ENCODE data around the gene PRKN. TPM values are rescaled to one million over a fixed set of nuclear protein-coding genes. Genes with fewer than 3 reads are reported as not detected.

The PRKN gene
- total and polyA plus RNA-seq, 2 experiments from 2014 or later: 2.3 to 3.9 TPM

DNA sequence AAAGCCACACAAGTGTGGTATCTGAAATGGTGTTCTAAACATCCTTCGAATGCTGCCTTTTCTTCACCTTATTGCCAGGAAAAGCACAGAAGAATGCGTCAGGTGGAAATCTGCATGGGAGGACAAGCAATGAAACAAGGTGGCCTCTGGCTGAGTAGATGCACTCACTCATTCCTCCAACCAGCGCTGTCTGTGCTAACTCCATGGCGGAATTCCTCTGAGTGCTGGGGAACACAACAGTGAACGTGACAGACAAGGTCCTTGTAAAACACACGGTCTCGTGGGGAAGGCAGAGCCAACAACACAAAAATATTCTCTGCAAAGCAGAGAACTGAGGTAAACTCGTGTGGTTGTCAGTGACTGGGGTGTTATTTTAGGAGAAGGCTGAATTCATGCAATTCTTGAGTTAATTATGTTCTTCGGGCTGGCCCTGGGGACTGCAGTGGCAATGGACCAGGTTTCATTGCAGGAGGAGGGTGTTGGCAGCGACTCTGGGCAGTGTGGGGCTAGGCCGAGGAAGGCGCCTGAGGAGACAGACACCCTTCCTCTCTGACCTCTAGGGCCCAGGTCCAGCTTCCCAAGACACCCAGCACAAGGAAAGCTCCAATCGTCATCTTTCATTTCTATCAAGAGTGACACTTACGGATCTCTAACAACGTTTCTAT lies 339.7 kb downstream of the PRKN start:
- no peak for DNase-seq (ENCODE audit: low spot score)
- Histone ChIP-seq H3K4me3 (no peak overlapping the region), H3K36me3 (replicated peaks; ENCODE audit: insufficient read depth, low read depth) (no peaks in the 10 kb centered on the region), H3K9me2 (replicated peaks; ENCODE audit: insufficient read depth) (no peaks in the 10 kb centered on the region), H3K4me1 (ENCODE audit: insufficient read depth) (no peaks in the 10 kb centered on the region), H3K4me2 (no peak overlapping the region), H3K9me3 (ENCODE audit: low read depth) (no peaks in the 10 kb centered on the region), H4K20me1 (ENCODE audit: insufficient read depth, poor library complexity, severe bottlenecking) (no peaks in the 10 kb centered on the region), H2AFZ (no peak overlapping the region), H3K79me2 (no peaks in the 10 kb centered on the region), H3K27me3 (no peaks in the 10 kb centered on the region), H3K27ac (no peak overlapping the region)
- 88% methylated on average over 15 of the region's 15 CpGs for WGBS (ENCODE audit: low lambda C conversion rate, missing lambda C conversion rate)
- TF ChIP-seq CTCF (IDR thresholded peaks at IDR 0.05; ENCODE audit: poor library complexity): no peak
- TF ChIP-seq EZH2 (IDR thresholded peaks at IDR 0.05; ENCODE audit: borderline replicate concordance): no peak
- no peak for TF ChIP-seq EZH2phosphoT487 (IDR thresholded peaks at IDR 0.05; ENCODE audit: low read depth, severe bottlenecking, unreplicated experiment)

- Histone ChIP-seq H3K79me2 (no peaks in the 10 kb centered on the region), H3K27me3 (no peaks in the 10 kb centered on the region), H3K4me1 (ENCODE audit: insufficient read depth) (no peaks in the 10 kb centered on the region), H3K4me2 (no peak overlapping the region), H2AFZ (no peak overlapping the region), H4K20me1 (ENCODE audit: insufficient read depth, poor library complexity, severe bottlenecking) (no peaks in the 10 kb centered on the region), H3K36me3 (replicated peaks; ENCODE audit: insufficient read depth, low read depth) (no peaks in the 10 kb centered on the region), H3K9me3 (ENCODE audit: low read depth) (no peaks in the 10 kb centered on the region), H3K27ac (no peak overlapping the region), H3K4me3 (no peak overlapping the region), H3K9me2 (replicated peaks; ENCODE audit: insufficient read depth) (no peaks in the 10 kb centered on the region)
- DNase-seq (ENCODE audit: low spot score): no peak
- WGBS (ENCODE audit: low lambda C conversion rate, missing lambda C conversion rate): 88% methylated on average over 4 of the region's 4 CpGs
- TF ChIP-seq CTCF (IDR thresholded peaks at IDR 0.05; ENCODE audit: poor library complexity): no peak
- TF ChIP-seq EZH2phosphoT487 (IDR thresholded peaks at IDR 0.05; ENCODE audit: low read depth, severe bottlenecking, unreplicated experiment): no peak
- no peak for TF ChIP-seq EZH2 (IDR thresholded peaks at IDR 0.05; ENCODE audit: borderline replicate concordance)
These were observed 341.6 kb downstream of the PRKN start for GRCh38 chr6:162385980-162386379.

DNA sequence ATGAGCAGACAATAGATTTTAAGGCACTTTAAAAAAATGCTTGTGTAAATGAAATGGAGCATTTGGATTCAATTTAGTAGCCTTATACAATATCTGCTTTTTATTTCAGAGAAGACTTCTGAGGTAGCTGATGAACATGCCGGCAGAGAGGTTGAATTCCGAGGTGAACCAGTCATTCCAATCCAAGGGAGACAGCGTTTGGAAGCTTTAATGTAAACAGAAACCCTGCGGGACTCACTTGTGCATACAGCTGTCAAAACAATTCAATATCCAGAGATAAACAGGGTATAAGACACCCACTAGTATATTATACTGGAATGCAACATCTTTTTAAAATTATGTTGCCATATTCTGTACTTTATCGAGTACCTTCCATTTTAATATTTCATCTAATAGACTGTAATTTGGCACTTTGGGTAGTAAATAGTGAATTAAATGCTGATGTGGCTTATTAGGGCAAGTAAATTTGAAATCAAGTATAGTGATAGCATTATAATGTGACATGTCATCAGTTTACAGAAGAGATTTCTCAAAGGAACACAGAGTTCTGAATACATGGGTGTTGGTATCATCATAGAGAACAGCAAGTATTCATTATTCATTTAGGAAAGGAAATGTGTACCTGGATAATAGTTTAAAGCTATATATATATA lies 347.7 kb downstream of the PRKN start:
- H3K27ac ChIP-seq: no peak overlapping the region
- no peak overlapping the region for H3K4me2 ChIP-seq
- no peak overlapping the region for H2AFZ ChIP-seq
- H3K9me3 ChIP-seq (ENCODE audit: low read depth): no peaks in the 10 kb centered on the region
- H3K4me1 ChIP-seq (ENCODE audit: insufficient read depth): peaks cover 6% of the 10 kb centered on the region
- H3K4me3 ChIP-seq: no peak overlapping the region
- H3K36me3 ChIP-seq (replicated peaks; ENCODE audit: insufficient read depth, low read depth): no peaks in the 10 kb centered on the region
- no peak for DNase-seq (ENCODE audit: low spot score)
- H3K9me2 ChIP-seq (replicated peaks; ENCODE audit: insufficient read depth): no peaks in the 10 kb centered on the region
- TF ChIP-seq EZH2phosphoT487 (IDR thresholded peaks at IDR 0.05; ENCODE audit: low read depth, severe bottlenecking, unreplicated experiment) (no peak), CTCF (IDR thresholded peaks at IDR 0.05; ENCODE audit: poor library complexity) (no peak), EZH2 (IDR thresholded peaks at IDR 0.05; ENCODE audit: borderline replicate concordance) (no peak)
- no peaks in the 10 kb centered on the region for H3K27me3 ChIP-seq
- H3K79me2 ChIP-seq: no peaks in the 10 kb centered on the region
- H4K20me1 ChIP-seq (ENCODE audit: insufficient read depth, poor library complexity, severe bottlenecking): no peaks in the 10 kb centered on the region
- WGBS (ENCODE audit: low lambda C conversion rate, missing lambda C conversion rate): 46% methylated on average over 5 of the region's 5 CpGs
